K562 (cell line): ENCODE data around the gene FTL. TPM values are rescaled to one million over a fixed set of nuclear protein-coding genes. Genes with fewer than 3 reads are reported as not detected.

ENCODE experiments used
- ATF7 ChIP-seq: fragments of 450-650 bp; IDR thresholded peaks from 2 replicates; pipeline ENCODE4 v1.7.1; 2014; ENCODE audit warnings: mild to moderate bottlenecking, moderate library complexity
- BCOR ChIP-seq: fragments of 450-650 bp; IDR thresholded peaks from 2 replicates; pipeline ENCODE4 v1.6.1; 2016
- BDP1 ChIP-seq: IDR thresholded peaks from 3 replicates; pipeline ENCODE4 v1.6.1; 2011; ENCODE audit not compliant: insufficient read length, insufficient read depth
- E2F4 ChIP-seq: sonication (generic); formaldehyde crosslinking; IDR thresholded peaks from 2 replicates; pipeline ENCODE4 v1.8.0; 2022; ENCODE audit warnings: mild to moderate bottlenecking, low read depth, missing genetic modification reagents
- ETV1 ChIP-seq: fragments of 450-650 bp; conservative IDR thresholded peaks from 2 replicates; pipeline ENCODE4 v1.6.1; 2016; ENCODE audit warnings: missing genetic modification characterization, control low read depth, low read depth, missing compliant biosample characterization
- GTF2F1 ChIP-seq: IDR thresholded peaks from 2 replicates; pipeline ENCODE4 v1.6.1; 2011; ENCODE audit warnings: low read depth, low read length, improper control_type of control experiment
- HCFC1 ChIP-seq: IDR thresholded peaks from 2 replicates; pipeline ENCODE4 v1.6.1; 2012; ENCODE audit warnings: low read depth, low read length, improper control_type of control experiment
- HNRNPH1 ChIP-seq: fragments of 200-400 bp; formaldehyde crosslinking; optimal IDR thresholded peaks from 2 replicates; pipeline ENCODE3; 2017; ENCODE audit warnings: low read depth, mild to moderate bottlenecking, low read length, moderate library complexity
- IRF9 ChIP-seq: fragments of 450-650 bp; IDR thresholded peaks from 2 replicates; pipeline ENCODE4 v1.6.1; 2016; ENCODE audit warnings: missing biosample characterization, missing genetic modification characterization
- NEUROD1 ChIP-seq: fragments of 150-350 bp; IDR thresholded peaks from 2 replicates; pipeline ENCODE4 v1.6.1; 2014; ENCODE audit warnings: borderline replicate concordance, low read length, low read depth; ENCODE audit not compliant: partially characterized antibody
- NR2C2 ChIP-seq, 2 experiments: fragments of 200-800 bp in 1 of 2; sonication (Bioruptor generic) in 1 of 2; sonication (generic) in 1 of 2; formaldehyde crosslinking in 1 of 2; IDR thresholded peaks; 2 replicates each; pipeline versions ENCODE4 v1.6.1 to v1.8.0; 2016 to 2022; ENCODE audit warnings: mild to moderate bottlenecking in 1 of 2, missing compliant biosample characterization in 1 of 2, missing genetic modification characterization in 1 of 2, missing genetic modification reagents in 1 of 2
- TRIM25 ChIP-seq: fragments of 450-650 bp; IDR thresholded peaks from 2 replicates; pipeline ENCODE4 v1.7.0; 2016; ENCODE audit warnings: borderline replicate concordance
- ZFPM2 ChIP-seq: fragments of 250-450 bp; sonication (Bioruptor Pico); IDR thresholded peaks from 2 replicates; pipeline ENCODE4 v1.5.1; 2022; ENCODE audit warnings: mild to moderate bottlenecking
- ZNF583 ChIP-seq: fragments of 250-450 bp; sonication (Bioruptor Pico); IDR thresholded peaks from 2 replicates; pipeline ENCODE4 v1.4.0; 2020
- ZNF586 ChIP-seq: fragments of 450-650 bp; formaldehyde crosslinking; conservative IDR thresholded peaks from 2 replicates; pipeline ENCODE4 v1.4.0; 2020; ENCODE audit warnings: mild to moderate bottlenecking, moderate library complexity
- ZNF717 ChIP-seq: fragments of 250-450 bp; sonication (Bioruptor Pico); IDR thresholded peaks from 2 replicates; pipeline ENCODE4 v1.5.0; 2021
- ZNF785 ChIP-seq: fragments of 250-450 bp; sonication (Bioruptor Pico); IDR thresholded peaks from 2 replicates; pipeline ENCODE4 v1.4.0; 2020; ENCODE audit warnings: mild to moderate bottlenecking
- polyA plus RNA-seq, 8 experiments: library from polyadenylated mRNA; depleted of rRNA in 4 of 8; stranded (reverse) in 5 of 8; unstranded in 3 of 8; fragments of >200 nt; fragmentation: Nextera tagmentation in 2 of 8; fragmentation: Illumina TruSeq in 1 of 8; extraction: Ambion mirVana in 2 of 8; extraction: Trizol in 1 of 8; gene quantifications; 2 replicates each; pipeline versions ENCODE4 v1.2.1 to v1.2.3, GENCODE V29; 2011 to 2014; ENCODE audit warnings: inconsistent platforms in 1 of 8, missing spikeins in 1 of 8
- total RNA-seq, 7 experiments: library from RNA; depleted of rRNA in 6 of 7; stranded (reverse); fragments of >200 nt in 6 of 7; fragmentation: Illumina TruSeq in 2 of 7; extraction: Trizol in 2 of 7; gene quantifications; 2 replicates each; pipeline versions ENCODE4 v1.2.1 to v1.2.3, GENCODE V29; 2011 to 2021; ENCODE audit warnings: low replicate concordance in 1 of 7
- TF ChIP-seq, protein P1 (sequence below): fragments of 250-450 bp; sonication (Bioruptor Pico); IDR thresholded peaks from 2 replicates; pipeline ENCODE4 v1.8.0; 2022; ENCODE audit warnings: inconsistent platforms, mild to moderate bottlenecking, moderate library complexity, borderline replicate concordance
- TF ChIP-seq, protein P2 (sequence below): fragments of 250-450 bp; sonication (Bioruptor Pico); IDR thresholded peaks from 2 replicates; pipeline ENCODE4 v1.8.0; 2021; ENCODE audit warnings: moderate library complexity, mild to moderate bottlenecking, inconsistent platforms
- TF ChIP-seq, protein P3 (sequence below): fragments of 250-450 bp; sonication (Bioruptor Pico); IDR thresholded peaks from 2 replicates; pipeline ENCODE4 v1.8.0; 2021; ENCODE audit warnings: mild to moderate bottlenecking, moderate library complexity

The FTL gene
- total and polyA plus RNA-seq, 9 of the 15 experiments (the other 6 are each of a cell fraction or from before 2014, with no cell fraction given) = 1,231 to 27,415 (median 3,965) TPM

- TF ChIP-seq E2F4 (CRISPR knock-in tag) (no peak), NEUROD1 (no peak), ZNF586 (CRISPR knock-in tag) (no peak), BCOR (no peak), ETV1 (tag) (no peak), ZNF717 (no peak), ZFPM2 (CRISPR knock-in tag) (no peak), ATF7 (peak; percentile 61; the same call in 1 of the 2 replicates), ZNF583 (CRISPR knock-in tag) (no peak), HCFC1 (peak; percentile 35; the same call in 1 of the 2 replicates), ZNF785 (CRISPR knock-in tag) (no peak), BDP1 (no peak), GTF2F1 (no peak), NR2C2 (CRISPR knock-in tag; IDR thresholded peaks at IDR 0.05) (no peak), NR2C2 (tag; IDR thresholded peaks at IDR 0.05) (no peak), IRF9 (tag) (no peak), TRIM25 (no peak), HNRNPH1 (no peak)
- TF ChIP-seq, protein P1, sequence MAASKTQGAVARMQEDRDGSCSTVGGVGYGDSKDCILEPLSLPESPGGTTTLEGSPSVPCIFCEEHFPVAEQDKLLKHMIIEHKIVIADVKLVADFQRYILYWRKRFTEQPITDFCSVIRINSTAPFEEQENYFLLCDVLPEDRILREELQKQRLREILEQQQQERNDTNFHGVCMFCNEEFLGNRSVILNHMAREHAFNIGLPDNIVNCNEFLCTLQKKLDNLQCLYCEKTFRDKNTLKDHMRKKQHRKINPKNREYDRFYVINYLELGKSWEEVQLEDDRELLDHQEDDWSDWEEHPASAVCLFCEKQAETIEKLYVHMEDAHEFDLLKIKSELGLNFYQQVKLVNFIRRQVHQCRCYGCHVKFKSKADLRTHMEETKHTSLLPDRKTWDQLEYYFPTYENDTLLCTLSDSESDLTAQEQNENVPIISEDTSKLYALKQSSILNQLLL (CRISPR knock-in tag) = no peak
- TF ChIP-seq, protein P2, sequence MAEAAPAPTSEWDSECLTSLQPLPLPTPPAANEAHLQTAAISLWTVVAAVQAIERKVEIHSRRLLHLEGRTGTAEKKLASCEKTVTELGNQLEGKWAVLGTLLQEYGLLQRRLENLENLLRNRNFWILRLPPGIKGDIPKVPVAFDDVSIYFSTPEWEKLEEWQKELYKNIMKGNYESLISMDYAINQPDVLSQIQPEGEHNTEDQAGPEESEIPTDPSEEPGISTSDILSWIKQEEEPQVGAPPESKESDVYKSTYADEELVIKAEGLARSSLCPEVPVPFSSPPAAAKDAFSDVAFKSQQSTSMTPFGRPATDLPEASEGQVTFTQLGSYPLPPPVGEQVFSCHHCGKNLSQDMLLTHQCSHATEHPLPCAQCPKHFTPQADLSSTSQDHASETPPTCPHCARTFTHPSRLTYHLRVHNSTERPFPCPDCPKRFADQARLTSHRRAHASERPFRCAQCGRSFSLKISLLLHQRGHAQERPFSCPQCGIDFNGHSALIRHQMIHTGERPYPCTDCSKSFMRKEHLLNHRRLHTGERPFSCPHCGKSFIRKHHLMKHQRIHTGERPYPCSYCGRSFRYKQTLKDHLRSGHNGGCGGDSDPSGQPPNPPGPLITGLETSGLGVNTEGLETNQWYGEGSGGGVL (CRISPR knock-in tag) = no peak
- TF ChIP-seq, protein P3, sequence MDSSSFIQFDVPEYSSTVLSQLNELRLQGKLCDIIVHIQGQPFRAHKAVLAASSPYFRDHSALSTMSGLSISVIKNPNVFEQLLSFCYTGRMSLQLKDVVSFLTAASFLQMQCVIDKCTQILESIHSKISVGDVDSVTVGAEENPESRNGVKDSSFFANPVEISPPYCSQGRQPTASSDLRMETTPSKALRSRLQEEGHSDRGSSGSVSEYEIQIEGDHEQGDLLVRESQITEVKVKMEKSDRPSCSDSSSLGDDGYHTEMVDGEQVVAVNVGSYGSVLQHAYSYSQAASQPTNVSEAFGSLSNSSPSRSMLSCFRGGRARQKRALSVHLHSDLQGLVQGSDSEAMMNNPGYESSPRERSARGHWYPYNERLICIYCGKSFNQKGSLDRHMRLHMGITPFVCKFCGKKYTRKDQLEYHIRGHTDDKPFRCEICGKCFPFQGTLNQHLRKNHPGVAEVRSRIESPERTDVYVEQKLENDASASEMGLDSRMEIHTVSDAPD (CRISPR knock-in tag) = no peak
Measured at GRCh38 chr19:48970923-48971395, 5.8 kb downstream of the FTL start (continued).
